Fibroblast of peridontal ligament (primary cell): ENCODE results near the gene USP11.

Experiments used
- DNase-seq: peaks from one replicate; pipeline ENCODE4 v3.0.0-alpha.2; 2010; ENCODE audit errors: extremely low read depth

Gene USP11

DNA sequence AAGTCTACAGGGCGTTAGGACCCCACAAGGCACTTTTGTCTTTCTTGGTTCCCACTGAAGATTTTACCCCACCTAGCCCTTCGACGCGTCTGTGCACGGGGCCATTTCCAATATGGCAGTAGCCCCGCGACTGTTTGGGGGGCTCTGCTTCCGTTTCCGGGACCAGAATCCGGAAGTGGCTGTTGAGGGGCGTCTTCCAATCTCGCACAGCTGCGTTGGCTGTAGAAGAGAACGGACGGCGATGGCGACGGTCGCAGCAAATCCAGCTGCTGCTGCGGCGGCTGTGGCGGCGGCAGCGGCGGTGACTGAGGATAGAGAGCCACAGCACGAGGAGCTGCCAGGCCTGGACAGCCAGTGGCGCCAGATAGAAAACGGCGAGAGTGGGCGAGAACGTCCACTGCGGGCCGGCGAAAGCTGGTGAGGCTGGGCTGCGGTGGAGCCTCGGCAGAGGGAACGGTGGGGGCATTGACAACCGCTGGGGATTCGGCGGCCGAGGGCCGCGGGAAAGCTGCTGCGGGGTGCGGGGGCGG is at the start of gene USP11:
TSS of gene USP11 (plus strand) at position 207 of the 530 bp plus-strand sequence. CDS start at position 242, 35 bp downstream.
- peak; percentile 52 for DNase-seq

DNA sequence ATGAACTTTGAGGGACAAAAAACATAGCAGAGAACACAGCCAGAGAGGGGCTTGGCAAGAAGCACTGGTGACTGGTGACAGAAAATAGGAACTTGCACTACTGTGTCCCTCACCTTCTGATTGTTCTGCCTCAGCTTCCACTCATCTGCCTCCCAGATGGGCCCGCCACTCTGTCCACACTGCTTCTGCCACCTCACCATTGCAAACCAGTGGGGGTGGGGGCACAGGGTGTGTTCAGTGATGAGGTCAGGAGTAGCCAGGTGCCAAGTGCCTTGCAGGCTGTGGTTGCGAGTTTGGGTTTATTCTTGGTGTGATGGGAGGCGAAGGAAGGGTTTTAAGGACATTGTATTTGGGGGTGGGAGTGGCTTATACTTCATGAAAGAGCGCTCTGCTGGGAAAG is 48.3 kb upstream of the USP11 start:
- DNase-seq = no peak

DNA sequence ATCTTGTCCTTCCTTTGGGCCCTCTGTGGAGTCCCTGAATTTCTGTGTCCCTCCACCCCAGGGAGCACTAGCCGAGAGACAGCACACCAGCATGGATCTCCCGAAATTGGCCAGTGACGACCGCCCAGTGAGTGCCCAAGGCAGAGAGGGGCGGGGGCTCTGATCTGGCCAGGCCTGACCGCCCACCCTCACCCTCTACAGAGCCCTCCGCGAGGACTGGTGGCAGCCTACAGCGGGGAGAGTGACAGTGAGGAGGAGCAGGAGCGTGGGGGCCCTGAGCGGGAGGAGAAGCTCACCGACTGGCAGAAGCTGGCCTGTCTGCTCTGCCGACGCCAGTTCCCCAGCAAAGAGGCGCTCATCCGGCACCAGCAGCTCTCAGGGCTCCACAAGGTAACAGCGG is 47.6 kb upstream of the USP11 start:
- DNase-seq = no peak

DNA sequence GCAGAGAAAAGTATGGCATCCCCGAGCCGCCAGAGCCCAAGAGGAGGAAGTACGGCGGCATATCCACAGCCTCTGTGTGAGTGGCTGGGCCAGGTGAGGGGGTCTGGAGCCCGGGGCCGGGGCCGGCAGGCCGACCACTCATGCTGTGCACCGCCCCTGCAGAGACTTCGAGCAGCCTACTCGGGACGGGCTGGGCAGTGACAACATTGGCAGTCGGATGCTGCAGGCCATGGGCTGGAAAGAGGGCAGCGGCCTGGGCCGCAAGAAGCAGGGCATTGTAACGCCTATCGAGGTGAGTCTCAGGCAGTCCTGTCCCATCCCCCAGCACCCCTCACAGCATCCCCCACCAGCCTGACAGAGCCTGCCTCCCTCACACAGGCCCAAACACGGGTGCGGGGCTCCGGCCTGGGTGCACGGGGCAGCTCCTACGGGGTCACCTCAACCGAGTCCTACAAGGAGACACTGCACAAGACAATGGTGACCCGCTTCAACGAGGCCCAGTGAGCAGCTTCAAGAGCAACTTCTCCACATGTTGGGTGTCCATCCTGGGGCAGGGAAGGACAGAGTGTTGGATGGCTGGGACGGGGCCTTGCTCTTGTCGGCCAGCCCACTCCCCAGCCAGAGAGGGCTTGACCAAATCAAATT is 46.6 kb upstream of the USP11 start:
- DNase-seq = no peak

DNA sequence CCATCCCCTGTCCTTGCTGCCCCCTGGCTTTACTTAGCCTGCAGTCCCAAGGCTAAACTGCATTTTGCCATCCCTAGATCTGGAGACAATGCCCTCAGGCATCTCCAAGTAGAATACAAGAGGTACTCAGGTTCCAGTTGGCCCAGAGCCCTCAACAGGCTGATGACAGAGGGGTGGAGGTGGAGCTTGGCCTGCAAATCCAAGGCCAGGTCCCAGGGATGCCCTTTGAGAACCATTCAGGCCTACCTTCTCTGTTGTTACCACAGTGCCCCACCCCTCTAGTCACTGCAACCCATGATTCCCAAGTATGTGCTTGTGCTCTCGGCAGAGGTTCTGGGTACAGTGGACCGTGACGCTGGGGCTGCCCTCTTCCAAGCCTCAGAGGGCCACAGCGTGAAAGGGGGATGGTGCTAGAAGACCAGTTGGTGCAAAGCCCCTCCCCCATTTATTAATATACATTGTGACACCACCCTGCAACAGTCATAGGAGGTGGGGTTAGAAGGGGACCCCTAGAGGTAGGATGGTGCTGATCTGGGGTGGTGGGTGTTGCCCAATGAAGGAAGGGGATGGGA is 45.6 kb upstream of the USP11 start:
- no peak for DNase-seq

DNA sequence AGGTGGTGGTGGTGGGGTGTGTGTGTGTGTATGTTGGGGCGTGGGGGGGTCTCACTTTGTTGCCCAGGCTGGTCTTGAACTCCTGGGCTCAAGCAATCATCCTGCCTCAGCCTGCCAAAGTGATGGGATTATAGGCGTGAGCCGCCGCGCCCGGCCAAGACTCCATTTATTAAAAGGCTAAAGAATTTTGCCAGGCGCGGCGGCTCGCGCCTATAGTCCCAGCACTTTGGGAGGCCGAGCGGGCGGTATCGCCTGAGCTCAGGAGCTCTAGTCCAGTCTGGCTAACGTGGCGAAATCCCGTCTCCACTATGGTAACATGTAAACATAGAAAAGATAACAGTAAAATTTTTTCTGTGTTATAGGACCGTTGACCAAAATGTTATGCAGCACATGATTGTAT is 42.9 kb upstream of the USP11 start:
- no peak for DNase-seq

DNA sequence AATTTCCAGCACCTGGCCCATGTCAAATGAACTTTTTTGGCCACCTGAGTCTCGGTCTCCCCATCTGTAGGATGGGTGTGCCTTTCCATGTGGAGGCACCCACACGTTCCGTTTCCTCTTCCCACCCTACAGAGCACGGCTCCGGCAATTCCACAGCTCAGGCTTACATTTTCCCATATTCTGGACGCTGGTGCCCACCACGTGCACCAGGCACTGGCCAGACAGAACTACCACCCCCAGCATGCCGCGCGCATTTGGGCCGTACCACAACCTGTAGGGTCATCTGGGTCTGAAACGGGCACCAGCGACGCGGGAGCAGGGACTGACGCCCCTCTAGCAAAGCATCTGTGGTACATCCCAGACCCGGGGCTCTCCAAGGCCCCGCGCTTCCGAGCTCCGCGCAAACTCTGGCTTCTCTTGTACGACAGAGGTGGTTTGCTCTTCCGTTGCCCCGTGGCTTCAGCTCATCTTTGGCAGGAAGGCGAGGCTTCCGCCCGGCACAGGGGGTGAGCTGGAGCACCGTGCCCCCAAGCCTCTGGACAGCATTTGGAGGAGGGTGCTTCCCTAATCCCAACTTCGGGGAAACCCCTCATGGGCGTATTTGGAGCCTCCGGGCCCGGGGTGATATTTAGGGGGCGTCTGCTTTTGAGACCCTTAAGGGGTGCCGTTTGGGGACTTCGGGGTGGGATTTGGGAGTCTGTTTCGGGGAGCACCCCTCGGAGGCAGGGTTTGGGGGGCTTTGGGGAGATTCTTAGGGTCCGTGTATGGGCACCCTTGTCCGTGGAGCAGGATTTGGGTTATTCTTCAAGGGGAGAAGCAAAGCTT is 42.2 kb upstream of the USP11 start:
- DNase-seq = peak; percentile 88

DNA sequence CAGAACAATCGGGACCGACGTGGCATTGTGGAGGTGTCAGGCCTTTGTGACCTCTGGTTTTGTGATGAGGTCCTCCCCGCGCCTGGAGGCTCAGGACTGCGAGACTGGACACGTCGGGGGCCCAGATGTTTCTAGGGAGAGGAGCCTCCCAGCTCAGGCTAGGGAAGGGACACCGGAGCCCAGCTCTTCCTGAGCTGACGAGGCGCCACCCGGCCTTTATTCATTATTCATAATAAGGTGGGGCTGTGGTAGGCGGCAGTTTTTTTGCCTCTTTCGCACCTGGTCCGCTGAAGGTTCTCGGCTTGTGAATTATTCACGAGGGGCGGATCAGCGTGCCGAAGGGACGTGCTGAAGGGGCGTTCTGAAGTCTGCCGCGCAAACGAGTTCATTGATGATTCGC is 41.5 kb upstream of the USP11 start:
- no peak for DNase-seq

DNA sequence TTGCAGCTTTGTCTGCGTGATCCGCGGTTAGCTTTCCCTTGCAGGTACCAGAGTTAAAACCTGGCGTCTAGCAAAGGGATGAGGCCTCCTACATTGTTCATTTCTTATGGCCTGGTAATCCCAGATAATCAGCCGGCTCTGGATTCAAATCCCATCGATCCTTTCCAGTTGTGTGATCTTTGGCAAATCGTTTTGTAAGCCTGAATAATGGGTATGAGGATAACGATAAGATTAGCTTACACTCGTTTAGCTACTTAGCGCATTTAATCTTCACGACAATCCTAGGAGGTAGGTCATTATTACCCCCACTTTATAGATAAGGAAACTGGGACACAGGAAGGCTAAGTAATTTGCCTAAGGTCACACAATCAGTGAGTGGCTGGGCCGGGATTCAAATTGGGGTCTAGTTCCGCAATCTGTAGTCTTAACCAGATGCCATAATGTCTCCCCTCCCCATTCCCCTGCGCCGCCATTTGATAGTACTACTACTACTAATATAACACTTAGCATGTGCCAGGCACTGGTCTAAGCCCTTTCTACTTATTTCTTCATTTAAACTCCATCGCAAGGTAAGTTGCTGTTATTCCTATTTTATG is 40.9 kb upstream of the USP11 start:
- no peak for DNase-seq

DNA sequence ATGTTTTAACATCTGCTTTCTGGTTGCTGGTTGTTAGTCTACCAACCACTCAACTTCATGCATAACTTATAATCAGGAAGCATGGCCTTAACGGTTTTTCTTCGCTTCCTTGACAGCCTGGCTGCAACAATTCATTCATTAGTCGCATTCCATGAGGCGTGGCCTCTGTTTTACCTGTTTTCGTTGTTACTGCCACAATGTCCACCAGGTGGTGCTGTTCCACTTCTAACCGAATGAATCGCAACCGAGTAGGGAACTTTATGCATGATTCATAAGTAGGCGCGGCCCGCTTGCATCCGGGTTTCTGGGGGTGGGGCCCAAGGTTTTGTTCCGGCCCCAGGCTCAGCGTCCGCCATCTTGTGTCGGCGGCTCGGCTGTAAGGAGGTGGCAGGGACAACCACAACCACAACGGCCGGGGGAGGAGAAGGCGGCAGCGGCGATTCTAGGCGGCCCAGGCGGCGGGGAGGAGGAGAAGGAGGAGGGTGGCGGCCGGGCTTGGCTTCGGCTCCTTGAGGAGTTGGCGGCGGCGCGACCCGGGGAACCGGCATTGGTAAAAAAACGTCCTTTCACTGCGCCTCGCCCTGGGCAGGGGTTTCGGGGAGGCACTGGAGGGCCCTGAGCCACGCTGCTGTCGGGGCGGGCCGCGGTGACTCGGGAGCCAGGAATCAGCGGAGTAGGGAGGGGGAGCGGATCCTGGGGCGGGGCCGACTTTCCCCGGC is 39.2 kb upstream of the USP11 start, which contains the start of gene UBA1:
TSS of gene UBA1 (plus strand) at position 355 of the 719 bp plus-strand sequence. CDS start 4,974 bp downstream, outside the sequence.
- peak; percentile 92 for DNase-seq

DNA sequence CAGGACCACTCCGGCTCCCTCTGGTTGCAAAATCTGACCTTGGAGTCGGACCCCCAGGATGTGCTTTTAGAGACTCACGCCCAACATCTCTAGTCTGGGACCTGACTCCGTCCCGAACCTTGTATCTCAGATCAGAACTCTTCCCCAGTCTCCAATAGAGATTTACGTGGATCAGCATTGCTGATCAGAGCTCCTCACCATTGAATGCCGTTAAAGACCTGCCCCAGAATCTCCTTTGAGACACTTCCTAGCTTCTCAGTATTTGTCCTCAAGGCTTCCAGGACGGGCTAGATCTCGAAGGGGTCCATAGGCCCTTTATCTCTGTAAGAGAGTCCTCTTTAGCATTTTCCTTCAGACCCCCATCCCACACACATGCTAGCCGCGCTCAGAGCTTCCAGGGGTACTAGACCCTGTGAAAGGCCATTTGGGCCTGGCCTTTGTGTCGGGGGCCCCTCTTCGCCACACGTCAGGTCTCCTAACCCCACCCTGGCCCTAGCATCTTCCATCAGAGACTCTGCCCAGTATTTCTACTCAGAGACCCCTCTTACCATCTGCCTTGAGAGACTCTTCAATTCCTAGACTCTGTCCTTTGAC is 38.5 kb upstream of the USP11 start:
- no peak for DNase-seq

DNA sequence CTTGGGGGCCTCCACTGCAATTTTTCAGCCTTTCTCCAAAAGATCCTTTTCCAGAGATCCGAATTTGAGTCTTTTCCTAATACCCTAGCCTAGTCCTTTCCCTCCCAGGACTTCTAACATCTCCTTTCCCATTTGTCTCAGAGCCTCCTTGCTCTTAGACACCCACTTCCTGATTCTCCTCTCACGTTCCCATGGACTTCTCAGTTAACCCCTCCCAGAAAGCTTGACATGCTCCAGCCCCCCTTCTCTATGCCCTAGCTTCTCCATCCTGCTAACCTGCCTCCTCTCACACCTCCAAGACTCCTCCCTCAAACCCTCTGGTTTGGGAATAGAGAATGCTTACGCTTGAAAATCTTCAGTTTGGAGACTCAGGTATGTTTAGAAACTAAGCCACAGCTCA is 36.7 kb upstream of the USP11 start:
- no peak for DNase-seq

DNA sequence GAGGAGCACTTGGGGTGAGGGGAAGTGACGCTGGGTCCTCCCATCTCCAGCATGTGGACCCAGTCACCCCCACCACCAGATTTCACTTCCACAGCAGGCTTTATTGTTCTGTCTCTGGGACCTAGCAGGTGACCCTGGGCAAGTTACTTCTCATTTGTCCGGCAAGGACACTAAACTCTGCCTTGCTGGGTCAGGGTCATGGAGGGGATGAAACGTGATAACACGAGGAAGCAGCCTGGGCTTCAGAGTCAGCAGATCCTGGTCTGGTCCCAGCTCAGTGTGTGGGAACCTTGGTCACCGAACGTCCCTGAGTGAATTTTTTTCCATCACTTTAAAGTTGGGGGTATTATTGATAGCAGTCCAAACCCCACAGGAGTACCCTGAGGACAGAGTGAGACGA is 35.3 kb upstream of the USP11 start:
- no peak for DNase-seq

DNA sequence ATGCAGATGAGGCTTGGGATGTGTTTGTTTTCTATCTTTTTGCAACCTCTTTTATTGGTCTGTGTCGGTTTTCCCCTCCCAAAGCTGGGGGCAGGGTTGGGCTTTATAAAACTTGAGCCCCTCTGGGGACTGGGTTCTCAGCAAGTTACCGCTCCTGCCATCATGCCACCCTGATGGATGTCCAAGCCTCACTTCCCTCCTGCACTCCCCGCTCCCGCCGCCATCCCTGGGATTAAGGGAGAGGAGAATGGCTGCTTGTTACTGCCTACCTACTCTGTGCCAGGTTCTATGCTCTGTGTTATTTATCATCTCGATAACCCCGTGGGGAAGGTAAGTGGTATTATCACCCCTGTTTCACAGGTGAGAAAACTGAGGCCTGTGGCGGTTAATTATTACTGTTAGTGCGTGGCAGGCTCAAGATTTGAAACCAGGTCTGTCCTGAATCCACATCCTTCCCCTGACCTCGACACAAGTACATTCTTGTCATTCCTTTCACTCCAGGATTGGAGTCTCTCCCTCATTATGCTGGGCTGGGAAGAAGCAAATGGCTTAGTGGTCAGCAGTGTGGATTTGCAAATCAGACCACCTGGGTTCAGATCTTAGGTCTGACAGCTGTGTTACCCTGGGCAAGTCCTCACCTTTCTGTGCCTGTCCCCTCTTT is 34.7 kb upstream of the USP11 start:
- no peak for DNase-seq

DNA sequence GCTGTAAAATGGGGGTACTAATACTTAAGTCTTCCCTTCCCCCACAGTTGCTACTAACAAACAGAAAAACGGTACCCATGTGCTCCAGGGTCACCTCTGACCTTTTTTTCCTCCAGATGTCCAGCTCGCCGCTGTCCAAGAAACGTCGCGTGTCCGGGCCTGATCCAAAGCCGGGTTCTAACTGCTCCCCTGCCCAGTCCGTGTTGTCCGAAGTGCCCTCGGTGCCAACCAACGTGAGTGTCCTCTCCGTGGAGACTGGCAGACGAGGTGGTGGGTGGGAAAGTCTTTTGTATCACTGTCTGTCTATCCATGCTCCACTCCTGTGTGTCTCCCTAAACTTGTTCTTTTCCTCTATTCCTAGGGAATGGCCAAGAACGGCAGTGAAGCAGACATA is 34.1 kb upstream of the USP11 start:
- no peak for DNase-seq

DNA sequence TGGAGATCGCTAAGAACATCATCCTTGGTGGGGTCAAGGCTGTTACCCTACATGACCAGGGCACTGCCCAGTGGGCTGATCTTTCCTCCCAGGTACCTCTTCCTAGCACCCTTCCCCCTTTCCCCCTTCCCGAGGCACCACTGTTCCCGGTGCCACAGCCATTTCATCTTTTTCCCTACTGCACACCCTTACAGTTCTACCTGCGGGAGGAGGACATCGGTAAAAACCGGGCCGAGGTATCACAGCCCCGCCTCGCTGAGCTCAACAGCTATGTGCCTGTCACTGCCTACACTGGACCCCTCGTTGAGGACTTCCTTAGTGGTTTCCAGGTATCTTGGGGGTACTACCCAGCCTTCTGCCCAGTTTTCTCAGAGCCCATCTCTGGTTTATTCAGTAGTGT is 33.5 kb upstream of the USP11 start:
- DNase-seq = no peak

DNA sequence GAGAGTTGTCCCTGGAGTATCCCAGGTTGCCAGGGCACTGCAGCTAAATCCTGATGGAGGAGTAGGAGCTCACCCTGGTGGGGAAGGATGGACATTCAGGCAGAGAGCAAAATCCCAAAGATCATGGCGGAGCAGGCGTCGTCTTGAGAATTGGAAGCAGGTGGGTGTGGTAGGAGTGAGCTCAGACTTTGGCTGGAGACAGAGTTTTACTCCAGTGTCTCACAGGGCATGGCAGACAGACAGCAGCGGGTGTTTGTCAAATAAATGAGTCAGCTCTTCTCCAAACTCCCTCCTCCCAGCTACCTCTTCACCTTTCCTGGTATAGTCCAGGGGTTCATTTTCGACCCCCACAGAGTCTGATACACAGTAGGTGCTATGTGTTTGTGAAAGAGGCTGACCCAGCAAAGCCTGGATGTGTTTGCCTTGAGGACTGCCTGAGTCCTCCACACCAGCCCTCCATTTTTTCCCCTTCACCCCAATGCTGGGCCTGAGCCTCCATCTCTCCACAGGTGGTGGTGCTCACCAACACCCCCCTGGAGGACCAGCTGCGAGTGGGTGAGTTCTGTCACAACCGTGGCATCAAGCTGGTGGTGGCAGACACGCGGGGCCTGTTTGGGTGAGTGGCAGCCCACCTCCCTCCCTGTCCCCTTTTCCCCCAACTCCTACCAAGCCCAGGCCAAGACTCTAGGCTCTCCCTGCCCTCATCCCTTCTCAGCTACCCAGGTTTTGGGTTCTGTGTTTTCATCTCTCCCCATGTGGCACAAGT is 32.2 kb upstream of the USP11 start:
- DNase-seq = peak; percentile 88

DNA sequence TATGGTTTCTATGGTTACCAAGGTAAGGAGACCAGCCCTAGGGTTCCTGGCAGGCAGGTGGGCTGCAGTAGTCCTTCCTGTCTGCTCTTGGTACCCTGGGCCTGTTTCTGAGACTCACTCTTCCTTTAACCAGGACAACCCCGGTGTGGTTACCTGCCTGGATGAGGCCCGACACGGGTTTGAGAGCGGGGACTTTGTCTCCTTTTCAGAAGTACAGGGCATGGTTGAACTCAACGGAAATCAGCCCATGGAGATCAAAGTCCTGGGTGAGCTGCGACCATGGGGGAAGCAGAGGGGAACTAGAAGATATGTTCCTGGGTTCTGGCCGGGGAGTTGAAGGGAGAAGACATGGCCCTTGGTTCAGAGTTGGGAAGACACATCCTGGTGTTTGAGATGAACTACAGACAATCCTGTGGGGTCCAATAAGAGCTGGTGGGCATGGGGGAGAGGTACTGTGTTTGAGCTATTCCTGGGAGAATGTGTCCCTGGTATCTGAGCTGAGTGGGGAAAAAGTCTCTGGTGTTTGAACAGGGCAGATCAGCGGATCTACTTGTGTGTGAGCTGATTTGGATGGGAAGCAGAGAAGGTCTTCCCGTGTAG is 31.4 kb upstream of the USP11 start:
- DNase-seq = no peak

DNA sequence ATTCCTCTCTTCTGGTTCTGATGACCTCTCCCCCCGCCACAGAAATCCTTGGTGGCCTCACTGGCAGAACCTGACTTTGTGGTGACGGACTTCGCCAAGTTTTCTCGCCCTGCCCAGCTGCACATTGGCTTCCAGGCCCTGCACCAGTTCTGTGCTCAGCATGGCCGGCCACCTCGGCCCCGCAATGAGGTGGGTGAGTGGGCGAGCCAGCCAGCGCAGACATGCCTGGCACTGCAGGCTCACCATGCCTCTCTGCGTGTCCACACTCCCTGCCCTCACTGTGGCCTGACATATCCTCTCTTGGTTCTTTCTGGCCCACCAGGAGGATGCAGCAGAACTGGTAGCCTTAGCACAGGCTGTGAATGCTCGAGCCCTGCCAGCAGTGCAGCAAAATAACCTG is 30.5 kb upstream of the USP11 start:
- no peak for DNase-seq

DNA sequence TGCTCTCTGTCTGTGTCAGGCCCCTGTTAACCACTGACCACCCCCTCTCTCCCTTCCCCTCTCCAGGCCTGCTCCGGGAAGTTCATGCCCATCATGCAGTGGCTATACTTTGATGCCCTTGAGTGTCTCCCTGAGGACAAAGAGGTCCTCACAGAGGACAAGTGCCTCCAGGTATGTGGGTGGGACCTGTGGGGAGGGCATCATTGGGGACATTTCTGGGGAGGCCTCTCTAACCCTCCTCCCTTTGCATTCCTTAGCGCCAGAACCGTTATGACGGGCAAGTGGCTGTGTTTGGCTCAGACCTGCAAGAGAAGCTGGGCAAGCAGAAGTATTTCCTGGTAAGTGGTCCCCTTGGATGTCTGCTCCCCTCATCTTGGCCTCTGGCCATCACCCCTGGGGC is 29.9 kb upstream of the USP11 start:
- no peak for DNase-seq
